SK-N-DZ (cell line): ENCODE results near the gene MRPL48.

ENCODE experiments used
- DNase-seq: peaks from one replicate; pipeline ENCODE4 v3.0.0-alpha.2; 2015; ENCODE audit warnings: low spot score

Gene MRPL48

GRCh38 chr11:73893041-73893440 lies 105.4 kb downstream of the MRPL48 start:
- no peak for DNase-seq

- no peak for DNase-seq
These were observed 107.2 kb downstream of the MRPL48 start for GRCh38 chr11:73894725-73895335.

- DNase-seq: no peak
These were observed 114.6 kb downstream of the MRPL48 start for GRCh38 chr11:73902303-73902702.

GRCh38 chr11:73907191-73907590 lies 119.5 kb downstream of the MRPL48 start:
- DNase-seq: no peak

- DNase-seq: no peak
These were observed 124.4 kb downstream of the MRPL48 start for GRCh38 chr11:73912026-73912425.

- no peak for DNase-seq
These were observed 125.8 kb downstream of the MRPL48 start for GRCh38 chr11:73913472-73913871.

DNA sequence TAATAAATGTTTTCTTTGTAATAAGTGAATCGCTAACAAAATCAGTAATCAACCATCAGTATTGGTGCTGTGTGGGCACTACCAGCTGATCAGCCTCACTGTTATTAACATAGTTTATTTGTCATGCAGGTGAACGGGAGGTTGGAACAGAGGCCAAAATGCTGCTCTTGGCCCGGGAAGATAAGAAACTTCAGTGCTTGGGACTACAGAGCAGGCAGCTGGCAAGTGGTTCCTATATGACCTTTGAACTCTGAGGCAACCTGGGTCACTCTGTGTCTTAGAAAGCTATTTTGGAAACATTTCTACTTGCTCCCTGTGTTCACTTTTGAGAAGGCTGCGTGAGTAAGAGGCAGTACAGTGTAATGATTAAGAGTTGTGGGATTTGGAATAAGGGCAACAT lies 126.6 kb downstream of the MRPL48 start:
- no peak for DNase-seq
